GM21576 (cell line): ENCODE results near the gene HRG.
"Not testable (repeated sequence)": the region's sequence is repeated elsewhere in the genome, so short reads cannot be mapped to it uniquely, and the experiment has no call there.

Experiments used
- ATAC-seq: cut with Tn5 transposase; IDR thresholded peaks from one replicate; pipeline ENCODE4 v1.9.1; 2021; ENCODE audit warnings: mild to moderate bottlenecking, moderate library complexity; ENCODE audit not compliant: unreplicated experiment

The HRG gene

DNA sequence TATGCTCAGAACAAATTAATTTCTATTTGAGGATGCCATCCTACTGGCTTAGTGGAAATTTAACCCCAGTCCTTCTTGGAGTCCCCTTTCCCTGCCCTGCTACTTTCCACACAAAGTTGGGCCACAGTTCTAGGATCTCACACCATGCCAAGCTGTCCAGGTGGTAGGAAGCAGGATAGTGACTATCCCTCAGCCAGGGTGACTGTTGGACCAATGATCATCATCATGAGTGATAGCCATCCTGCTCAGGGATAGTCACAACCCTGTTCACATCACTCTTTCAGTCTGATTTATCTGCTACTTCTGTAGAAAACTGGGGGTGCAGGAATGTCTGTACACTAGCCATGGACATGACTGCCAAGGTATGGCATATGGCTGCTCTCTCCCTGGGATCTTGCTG lies 12.8 kb downstream of the HRG start:
- ATAC-seq = no peak

- ATAC-seq = no peak
These were observed 13.3 kb downstream of the HRG start for GRCh38 chr3:186679151-186679550.

- no peak for ATAC-seq
These were observed 15.1 kb downstream of the HRG start for GRCh38 chr3:186680869-186681268.

- ATAC-seq = no peak
These were observed 17.0 kb downstream of the HRG start for GRCh38 chr3:186682812-186683211.

- ATAC-seq = no peak
These were observed 18.2 kb downstream of the HRG start for GRCh38 chr3:186683979-186684378.

GRCh38 chr3:186686475-186686874 lies 20.7 kb downstream of the HRG start:
- not testable (repeated sequence) for ATAC-seq

GRCh38 chr3:186687120-186687651 lies 21.4 kb downstream of the HRG start:
- ATAC-seq = no peak

GRCh38 chr3:186690304-186690703 lies 24.5 kb downstream of the HRG start:
- not testable (repeated sequence) for ATAC-seq

DNA sequence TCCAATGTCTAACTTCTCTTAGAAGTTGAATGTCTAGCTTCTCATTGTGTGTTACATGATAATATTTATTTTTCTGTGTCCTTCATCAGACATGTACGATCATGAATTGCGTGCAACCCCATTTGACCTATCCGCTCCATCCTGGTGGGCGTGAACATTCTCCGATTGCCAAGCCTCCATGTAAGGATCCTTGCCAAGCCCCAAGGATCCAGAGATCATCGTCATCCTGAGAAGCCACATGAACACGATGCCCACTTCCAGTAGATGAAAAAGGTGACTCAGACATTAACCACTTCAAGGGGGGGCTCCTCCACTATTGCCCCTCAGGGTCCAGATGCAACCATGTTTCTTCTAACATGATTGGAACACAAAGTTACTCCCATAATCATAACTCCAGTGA lies 25.9 kb downstream of the HRG start:
- no peak for ATAC-seq

DNA sequence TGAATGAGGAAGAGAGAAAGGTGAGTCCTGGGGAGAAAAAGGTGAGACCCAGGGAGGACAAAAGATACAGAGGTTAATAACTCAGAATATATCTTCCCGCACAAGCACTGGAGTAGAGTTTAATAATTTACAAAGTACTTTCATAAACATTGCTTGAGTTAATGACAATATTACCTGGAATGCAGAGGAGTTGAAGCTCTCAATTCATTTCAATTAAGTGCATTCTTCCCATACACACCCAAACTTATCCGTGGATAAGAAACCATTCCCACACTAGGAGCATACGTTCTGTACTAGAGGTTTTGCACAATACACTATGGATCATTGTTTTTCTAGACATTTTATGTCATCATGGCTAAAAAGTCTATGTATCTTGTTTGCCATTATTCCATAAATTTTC lies 28.0 kb downstream of the HRG start:
- no peak for ATAC-seq

DNA sequence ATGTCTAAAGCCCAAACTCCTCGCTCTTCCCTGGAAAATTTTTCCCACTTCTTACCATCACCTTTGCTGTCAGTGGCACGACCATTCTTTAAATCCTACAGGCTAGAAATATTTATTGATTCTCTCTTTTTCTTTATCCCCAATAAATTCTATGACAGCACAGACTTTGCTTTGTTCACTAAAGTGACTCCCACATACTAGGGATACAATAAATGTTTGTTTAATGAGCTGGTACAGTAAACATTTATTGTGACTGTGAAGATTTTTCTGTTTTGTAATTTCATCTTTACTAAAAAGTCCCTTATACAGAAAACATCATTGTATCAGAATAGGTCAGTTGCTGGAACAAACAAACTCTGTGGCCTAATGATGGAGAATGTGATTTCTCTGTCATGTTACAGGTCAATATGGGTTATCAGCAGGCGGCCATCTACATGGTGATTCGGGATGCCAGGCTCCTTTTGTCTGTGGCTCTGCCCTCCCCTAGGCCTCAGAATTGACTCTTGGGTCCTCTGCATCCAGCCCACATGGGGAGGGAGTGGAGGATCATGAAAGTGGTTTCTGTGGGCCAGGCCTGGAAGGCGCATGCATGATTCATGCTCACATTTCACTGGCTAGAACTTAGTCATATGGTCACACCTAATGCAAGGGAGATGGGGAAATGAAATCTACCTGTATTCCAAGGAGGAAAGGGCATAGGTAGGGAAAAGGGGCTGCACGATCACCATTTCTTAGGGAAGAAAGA lies 28.6 kb downstream of the HRG start:
- no peak for ATAC-seq

- no peak for ATAC-seq
These were observed 30.7 kb downstream of the HRG start for GRCh38 chr3:186696522-186696921.

DNA sequence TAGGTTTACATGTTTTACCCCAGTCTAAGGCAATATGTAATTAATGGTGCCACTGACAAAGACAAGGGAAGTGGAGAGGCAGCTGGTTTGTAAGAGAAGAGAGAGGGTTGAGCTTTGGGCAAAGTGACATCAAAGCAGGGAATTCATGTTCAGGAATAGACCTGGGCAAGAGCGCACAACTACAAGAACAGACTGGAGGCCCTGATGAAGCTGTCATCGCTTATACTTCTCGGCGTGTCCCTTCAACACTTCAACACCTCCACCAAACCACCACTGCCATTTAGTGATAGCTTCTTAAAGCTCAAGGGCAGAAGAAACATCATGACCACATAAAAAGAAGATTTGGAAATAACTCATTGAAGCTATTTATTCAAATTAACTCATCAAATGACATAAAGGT lies 31.7 kb downstream of the HRG start:
- ATAC-seq = no peak

DNA sequence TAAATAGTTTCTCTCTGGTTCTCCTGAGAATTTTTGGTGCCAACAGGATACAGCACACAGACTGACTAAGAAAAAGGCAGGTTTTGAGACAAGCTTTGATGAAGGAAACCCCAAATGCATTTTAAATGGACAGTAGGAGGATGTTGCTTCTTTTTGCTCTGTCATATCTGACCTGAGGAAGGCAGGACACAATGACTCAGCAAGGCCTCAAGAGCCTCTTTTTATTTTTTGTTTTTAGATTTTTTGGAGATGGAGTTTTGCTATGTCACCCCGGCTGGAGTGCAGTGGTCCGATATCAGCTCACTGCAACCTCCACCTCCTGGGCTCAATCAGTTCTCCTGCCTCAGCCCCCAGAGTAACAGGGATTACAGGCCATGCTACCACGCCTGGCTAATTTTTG lies 34.5 kb downstream of the HRG start:
- no peak for ATAC-seq

DNA sequence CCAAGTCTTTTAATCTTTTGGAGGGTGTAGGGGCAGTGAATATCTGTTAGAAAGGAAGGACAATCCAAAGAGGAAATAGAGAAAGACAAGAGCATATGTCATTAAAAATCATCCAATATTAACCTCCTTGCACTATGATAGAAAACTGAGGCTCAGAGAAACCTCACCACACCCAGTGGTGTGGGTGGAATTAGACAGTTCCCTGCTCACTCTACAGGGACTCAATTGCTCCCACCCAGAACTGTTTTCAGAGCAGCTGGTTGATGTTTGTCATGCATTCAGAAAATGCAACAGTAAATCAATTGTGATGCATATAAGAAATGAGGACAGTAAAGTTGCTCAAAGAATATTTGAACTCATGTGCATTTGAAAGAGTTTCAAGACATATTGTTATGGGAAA lies 36.6 kb downstream of the HRG start:
- ATAC-seq = not testable (repeated sequence)

GRCh38 chr3:186705882-186706780 lies 40.3 kb downstream of the HRG start:
- no peak for ATAC-seq

DNA sequence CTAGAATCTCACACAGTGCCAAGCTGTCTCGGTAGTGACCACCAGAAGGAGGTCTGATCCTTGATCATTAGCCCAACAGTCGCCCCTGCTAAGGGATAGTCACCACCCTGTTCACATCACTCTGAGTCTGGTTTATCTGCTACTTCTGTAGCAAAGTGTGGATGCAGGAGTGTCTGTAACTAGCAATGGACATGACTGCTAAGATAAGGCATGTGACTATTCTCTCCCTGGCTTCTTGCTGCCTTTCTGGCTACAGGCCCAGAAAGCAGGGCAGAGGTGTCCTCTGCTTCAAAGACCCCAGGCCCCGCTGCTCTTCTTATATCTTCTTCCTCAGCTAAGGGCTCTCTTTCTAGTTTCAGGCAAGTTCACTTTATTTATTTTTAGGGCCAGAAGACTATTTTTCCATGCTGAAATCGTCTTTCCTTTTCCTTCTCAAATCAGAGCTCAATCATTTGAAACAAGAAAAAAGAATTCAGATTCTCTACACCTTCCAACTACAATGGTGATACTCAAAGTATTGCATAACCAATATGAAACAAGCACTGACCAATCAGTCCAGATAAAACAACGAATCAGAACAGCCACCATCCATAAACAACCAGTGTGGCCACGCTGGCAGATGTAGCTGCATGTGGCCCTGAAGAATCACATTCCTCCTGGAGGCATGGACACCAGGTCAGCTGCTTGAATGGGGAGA lies 43.3 kb downstream of the HRG start:
- ATAC-seq = no peak

DNA sequence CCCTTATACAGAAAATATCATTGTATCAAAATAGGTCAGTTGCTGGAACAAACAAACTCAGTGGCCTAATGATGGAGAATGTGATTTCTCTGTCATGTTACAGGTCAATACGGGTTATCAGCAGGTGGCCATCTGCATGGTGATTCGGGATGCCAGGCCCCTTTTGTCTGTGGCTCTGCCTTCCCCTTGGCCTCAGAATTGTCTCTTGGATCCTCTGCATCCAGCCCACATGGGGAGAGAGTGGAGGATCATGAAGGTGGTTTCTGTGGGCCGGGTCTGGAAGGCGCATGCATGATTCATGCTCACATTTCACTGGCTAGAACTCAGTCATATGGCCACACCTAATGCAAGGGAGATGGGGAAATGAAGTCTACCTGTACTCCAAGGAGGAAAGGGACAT lies 44.9 kb downstream of the HRG start:
- ATAC-seq = not testable (repeated sequence)

DNA sequence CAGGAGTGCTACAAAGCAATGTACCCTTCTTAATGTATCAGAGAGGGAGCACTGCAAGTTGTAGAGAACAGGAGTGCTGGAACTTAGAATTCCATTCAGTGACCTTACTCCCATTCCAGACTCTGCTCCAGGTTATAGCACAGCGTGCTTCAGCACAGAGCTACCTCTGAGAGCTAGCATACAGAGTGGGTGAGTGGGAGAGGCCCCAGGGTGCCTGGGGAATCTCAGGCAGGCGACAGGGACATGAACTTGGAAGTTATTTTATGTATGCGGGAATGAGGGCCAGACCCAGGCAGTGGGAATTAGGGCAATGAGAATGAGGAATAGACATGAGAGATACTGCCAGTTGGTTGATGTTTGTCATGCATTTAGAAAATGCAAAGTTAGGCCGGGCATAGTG lies 47.7 kb downstream of the HRG start:
- no peak for ATAC-seq

DNA sequence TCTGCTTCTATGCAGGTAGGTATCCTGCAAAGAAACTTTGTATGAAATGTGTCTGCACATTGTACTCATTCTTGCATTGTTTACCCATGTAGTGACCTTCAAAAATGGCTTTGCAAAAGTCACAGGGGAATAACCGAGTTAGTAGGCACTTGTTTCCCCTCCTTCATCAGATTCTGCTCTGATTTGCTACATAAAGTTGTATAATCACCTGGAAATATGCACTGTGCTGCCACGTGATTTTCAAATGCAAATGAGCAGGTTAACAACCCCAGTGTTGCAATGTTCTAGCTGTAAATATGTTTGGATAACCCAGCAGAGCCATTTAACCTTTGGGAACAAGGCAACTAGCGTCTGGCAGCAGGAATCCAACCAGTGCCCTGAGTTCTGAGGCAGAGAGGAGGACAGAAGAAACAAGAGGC lies 51.2 kb downstream of the HRG start, which contains the start of gene KNG1:
Gene KNG1, plus strand, starts transcription at position 321 of the 419 bp plus-strand sequence. CDS start 184 bp downstream, outside the sequence.
- ATAC-seq = no peak
